Stimulated activated CD8-positive, alpha-beta memory T cell treated with anti-CD3 and anti-CD28 coated beads, Interleukin-2, amount 100 ng/mL, for 1 hour (primary cell): ENCODE data around the gene TMCC1.

ENCODE experiments used
- DNase-seq, 2 donors: peaks; one replicate each; pipeline ENCODE4 v3.0.0-alpha.2; 2020; ENCODE audit warnings: low read depth in 2 of 2

TMCC1 gene

GRCh38 chr3:129623447-129624118 lies 269.9 kb downstream of the TMCC1 start:
- no peak for DNase-seq

- DNase-seq: no peak
Observed at GRCh38 chr3:129622933-129623332, 270.6 kb downstream of the TMCC1 start.

- no peak for DNase-seq
Observed at GRCh38 chr3:129622226-129622874, 271.2 kb downstream of the TMCC1 start.

- no peak for DNase-seq
Observed at GRCh38 chr3:129621626-129622225, 271.8 kb downstream of the TMCC1 start.

DNA sequence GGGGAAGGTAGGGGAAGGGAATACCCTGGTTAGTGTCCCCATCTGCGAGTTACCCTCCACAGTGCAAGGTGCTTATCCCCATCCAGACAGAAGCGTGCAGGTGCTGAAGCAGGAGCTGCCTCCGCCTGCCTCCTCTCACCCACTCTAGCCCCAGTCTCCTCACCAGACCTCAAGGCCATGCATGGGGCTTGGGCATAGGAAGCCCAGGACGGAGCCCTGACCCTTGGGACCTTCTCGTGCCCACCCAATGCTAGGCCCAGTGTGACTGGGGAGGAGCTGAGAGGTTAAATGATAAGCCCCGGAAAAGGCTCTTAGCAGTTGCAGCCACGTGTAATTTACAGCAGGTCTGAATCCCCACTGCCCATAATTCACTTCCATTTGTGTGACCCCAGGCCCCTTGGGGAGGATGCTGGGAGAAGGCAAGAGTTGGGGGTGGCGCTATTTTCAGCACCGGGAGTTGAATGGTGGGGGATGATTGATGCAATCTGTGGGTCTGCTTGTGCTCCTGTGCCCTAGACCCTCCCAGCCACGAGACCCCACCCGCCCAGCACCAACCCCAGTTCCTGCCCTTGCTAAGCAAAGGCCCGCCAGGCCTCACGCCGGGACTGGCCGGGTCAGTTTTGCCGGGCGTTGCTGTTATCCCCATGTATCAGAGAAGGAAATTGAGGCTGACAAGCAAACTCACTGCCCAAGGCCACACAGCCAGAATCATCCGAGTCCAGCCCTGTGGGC lies 272.5 kb downstream of the TMCC1 start:
- DNase-seq: no peak

DNA sequence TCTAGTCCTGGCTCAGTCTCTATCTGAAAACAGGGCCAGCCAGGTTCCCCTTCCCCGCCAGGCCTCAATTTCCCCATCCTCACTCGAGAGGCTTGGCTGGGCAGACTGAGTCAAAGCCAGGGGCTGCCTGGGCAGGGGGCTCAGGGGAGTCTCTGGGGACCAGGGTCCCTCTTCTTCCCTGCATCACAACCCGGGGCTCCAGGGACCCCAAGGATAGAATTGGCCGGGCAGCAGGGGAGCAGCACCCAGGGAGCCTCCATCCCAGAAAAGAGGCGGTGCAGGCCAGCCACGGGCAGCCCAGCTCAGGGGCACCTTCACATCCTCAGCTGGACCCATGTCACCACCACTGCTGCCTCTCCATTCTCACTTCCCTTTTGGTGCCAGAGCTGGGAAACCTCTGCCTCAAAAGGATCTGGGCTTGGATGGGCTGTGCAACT lies 273.8 kb downstream of the TMCC1 start:
- DNase-seq: no peak

- no peak for DNase-seq
Observed at GRCh38 chr3:129618901-129619671, 274.4 kb downstream of the TMCC1 start.

- no peak for DNase-seq
Observed at GRCh38 chr3:129618186-129618820, 275.2 kb downstream of the TMCC1 start.

GRCh38 chr3:129617381-129618185 lies 275.9 kb downstream of the TMCC1 start:
- no peak for DNase-seq

DNA sequence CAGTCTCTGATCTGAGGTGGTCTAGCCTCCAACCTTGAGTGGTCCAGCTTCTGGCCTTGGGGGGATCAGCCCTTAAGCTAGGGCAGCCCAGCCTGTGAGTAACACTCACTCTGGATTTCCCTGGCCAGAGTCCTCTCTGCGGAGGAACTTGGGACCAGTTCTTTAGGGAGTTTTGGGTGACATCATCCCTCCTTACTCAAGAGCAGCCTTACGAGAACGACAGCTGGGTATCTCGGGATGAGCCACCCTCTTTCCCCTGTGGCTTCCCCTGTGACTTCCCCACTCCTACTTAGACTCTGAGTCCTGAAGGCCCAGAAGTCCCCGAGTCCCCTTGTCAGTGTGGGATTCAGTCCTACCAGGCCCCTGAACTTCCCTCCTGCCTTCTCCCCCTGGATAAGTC lies 276.8 kb downstream of the TMCC1 start:
- no peak for DNase-seq

GRCh38 chr3:129616291-129616690 lies 277.2 kb downstream of the TMCC1 start:
- DNase-seq: no peak

GRCh38 chr3:129615751-129616281 lies 277.7 kb downstream of the TMCC1 start:
- DNase-seq: no peak

GRCh38 chr3:129614927-129615363 lies 278.6 kb downstream of the TMCC1 start:
- no peak for DNase-seq

DNA sequence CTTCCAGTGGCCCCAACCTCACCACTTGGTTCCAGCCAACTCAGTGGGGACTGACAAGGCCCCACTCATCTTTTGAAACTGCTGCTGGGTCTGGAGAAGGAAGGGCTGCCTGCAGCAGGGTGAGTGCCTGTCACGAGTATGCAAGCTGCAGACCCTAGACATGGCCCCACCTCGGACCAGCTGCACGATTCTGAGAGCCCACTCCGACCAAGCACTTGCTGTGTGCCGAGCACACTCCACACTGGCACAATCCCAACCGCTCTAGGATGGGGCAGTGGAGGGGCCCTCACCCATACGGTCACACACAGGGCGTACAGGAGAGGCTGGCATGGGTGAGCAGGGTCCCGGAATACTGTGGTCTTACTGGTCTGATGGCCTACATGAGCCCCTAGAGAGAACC lies 279.1 kb downstream of the TMCC1 start:
- no peak for DNase-seq

DNA sequence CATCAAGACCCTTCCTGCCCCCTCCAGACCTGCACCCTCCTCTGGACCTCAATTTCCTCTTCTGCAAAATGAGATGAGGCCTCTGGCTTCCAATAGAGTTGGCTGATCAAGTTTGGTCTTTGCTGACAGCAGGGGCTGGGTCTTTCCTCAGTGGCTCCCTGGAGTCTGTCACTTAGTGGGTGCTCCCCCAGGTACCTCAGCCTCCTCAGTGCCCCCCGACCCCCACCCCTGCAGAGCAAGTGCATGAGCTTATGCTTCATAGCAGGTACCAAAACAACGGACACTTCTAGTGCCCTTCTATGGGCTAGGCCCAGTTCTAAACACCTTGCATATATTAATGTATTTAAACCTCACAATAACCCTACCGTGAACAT lies 280.2 kb downstream of the TMCC1 start:
- DNase-seq: no peak

DNA sequence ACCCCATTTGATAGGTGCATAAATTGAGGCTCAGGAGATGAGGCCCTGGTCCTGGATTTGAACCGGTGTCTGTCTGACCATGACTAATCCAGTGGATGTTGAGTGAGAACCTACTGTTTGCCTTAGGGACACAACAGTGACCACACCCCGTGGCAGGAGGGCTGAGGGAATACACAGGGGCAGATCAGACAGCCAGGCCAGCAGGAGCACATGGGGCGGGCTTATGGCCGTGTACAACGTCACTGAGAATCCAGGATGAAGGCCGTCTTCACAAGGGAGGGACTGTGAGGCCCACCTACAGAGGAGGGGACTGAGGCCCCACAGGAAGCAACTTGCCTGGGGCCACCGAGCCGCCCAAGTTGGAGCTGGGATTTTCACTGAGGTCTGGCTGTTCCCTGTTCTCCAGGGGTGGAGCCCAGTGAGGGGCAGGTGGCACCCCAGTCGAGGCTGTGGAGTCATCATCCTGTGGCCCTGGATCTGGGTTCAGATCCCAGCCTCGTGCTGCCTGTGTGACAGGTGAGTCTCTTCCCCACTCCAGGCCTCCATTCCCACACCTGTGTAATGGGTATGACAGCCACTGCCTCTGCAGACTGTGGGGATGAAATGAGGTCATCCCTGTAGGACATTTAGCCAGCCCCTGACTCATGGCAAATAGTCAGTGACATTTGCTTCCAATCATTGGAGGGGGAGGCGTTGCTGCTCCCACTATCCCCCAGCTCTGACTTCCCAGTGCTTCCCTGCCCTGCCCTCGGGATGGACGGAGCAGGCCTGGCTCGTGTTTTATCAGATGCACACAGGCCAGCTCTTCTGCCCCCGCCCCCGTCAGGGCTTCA lies 280.8 kb downstream of the TMCC1 start:
- no peak for DNase-seq

DNA sequence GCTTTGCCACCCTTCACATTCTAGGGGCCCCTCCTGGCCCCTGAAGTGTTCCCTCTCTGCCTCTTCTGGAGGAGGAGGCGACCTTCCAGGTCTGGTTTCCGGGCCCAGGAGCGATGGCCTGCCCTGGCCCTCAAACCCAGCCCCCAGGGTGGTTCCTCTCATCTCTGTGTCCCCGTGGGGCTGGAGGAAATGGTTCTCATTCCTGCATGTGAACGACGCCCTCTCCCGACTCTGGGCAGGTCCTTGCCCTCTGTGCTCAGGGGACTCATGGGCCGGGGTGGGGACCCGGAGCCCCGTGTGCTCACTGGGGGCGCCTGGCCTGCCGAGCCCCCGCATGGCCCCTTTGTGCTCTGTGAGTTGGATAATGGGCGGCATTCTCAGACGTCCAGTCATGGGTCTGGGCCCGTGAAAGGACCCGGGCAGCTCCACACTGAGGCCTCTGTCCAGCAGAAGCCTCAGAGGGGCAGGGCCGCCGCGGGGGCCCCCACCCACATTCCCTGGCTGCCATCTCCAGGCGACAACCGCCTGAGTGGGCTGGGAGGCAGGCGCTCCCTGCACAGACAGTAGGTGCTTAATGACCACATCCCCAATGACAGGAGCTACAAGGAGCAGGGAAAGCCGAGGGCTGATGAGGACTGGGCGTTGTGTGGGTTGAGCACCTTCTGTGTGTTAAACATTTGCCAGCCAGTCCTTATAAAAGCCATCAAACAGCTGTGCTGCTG lies 281.5 kb downstream of the TMCC1 start:
- DNase-seq: no peak

GRCh38 chr3:129611446-129611800 lies 282.1 kb downstream of the TMCC1 start:
- DNase-seq: no peak
